A549 (cell line): ENCODE measurements around the gene TRIM47.

Experiments
- CBX8 ChIP-seq: fragments of 200-600 bp; sonication (generic); IDR thresholded peaks from 2 replicates; pipeline ENCODE4 v1.6.1; 2016
- CHD2 ChIP-seq: fragments of 150-350 bp; IDR thresholded peaks from 2 replicates; pipeline ENCODE4 v1.6.1; 2014; ENCODE audit warnings: low read length; ENCODE audit not compliant: partially characterized antibody
- CHD4 ChIP-seq: fragments of 200-600 bp; sonication (generic); IDR thresholded peaks from 2 replicates; pipeline ENCODE4 v1.6.1; 2016; ENCODE audit warnings: antibody characterized with exemption, mild to moderate bottlenecking, borderline replicate concordance
- EHMT2 ChIP-seq: fragments of 200-600 bp; sonication (generic); IDR thresholded peaks from 2 replicates; pipeline ENCODE4 v1.6.1; 2016; ENCODE audit warnings: antibody characterized with exemption, low read depth, mild to moderate bottlenecking, moderate library complexity
- GATA3 ChIP-seq: IDR thresholded peaks from 2 replicates; pipeline ENCODE4 v1.6.1; 2012; ENCODE audit warnings: borderline replicate concordance
- MAX ChIP-seq: IDR thresholded peaks from 2 replicates; pipeline ENCODE4 v1.6.1; 2012
- POLR2A ChIP-seq: IDR thresholded peaks from 2 replicates; pipeline ENCODE4 v1.6.1; 2012; ENCODE audit warnings: mild to moderate bottlenecking, low read length
- ZFP36 ChIP-seq: fragments of 450-650 bp; IDR thresholded peaks from 2 replicates; pipeline ENCODE4 v1.6.1; 2014; ENCODE audit warnings: borderline replicate concordance; ENCODE audit not compliant: partially characterized antibody
- ZSCAN20 ChIP-seq: fragments of 250-450 bp; sonication (Bioruptor Pico); IDR thresholded peaks from 2 replicates; pipeline ENCODE4 v1.8.0; 2022; ENCODE audit warnings: mild to moderate bottlenecking, moderate library complexity
- TF ChIP-seq, protein P1 (sequence below): IDR thresholded peaks from 2 replicates; pipeline ENCODE4 v1.6.1; 2012
- TF ChIP-seq, protein P2 (sequence below): fragments of >200 bp; sonication (Bioruptor Twin); formaldehyde crosslinking; IDR thresholded peaks from 3 replicates; pipeline ENCODE4 v1.5.1; 2016
- TF ChIP-seq, protein P3 (sequence below): fragments of 450-650 bp; IDR thresholded peaks from 2 replicates; pipeline ENCODE4 v1.6.1; 2014; ENCODE audit warnings: antibody characterized with exemption

- no peak for TF ChIP-seq POLR2A
- no peak for TF ChIP-seq ZSCAN20 (CRISPR knock-in tag)
- no peak for TF ChIP-seq GATA3
- TF ChIP-seq, protein P1, sequence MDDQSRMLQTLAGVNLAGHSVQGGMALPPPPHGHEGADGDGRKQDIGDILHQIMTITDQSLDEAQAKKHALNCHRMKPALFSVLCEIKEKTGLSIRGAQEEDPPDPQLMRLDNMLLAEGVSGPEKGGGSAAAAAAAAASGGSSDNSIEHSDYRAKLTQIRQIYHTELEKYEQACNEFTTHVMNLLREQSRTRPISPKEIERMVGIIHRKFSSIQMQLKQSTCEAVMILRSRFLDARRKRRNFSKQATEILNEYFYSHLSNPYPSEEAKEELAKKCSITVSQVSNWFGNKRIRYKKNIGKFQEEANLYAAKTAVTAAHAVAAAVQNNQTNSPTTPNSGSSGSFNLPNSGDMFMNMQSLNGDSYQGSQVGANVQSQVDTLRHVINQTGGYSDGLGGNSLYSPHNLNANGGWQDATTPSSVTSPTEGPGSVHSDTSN: no peak
- TF ChIP-seq, protein P2, sequence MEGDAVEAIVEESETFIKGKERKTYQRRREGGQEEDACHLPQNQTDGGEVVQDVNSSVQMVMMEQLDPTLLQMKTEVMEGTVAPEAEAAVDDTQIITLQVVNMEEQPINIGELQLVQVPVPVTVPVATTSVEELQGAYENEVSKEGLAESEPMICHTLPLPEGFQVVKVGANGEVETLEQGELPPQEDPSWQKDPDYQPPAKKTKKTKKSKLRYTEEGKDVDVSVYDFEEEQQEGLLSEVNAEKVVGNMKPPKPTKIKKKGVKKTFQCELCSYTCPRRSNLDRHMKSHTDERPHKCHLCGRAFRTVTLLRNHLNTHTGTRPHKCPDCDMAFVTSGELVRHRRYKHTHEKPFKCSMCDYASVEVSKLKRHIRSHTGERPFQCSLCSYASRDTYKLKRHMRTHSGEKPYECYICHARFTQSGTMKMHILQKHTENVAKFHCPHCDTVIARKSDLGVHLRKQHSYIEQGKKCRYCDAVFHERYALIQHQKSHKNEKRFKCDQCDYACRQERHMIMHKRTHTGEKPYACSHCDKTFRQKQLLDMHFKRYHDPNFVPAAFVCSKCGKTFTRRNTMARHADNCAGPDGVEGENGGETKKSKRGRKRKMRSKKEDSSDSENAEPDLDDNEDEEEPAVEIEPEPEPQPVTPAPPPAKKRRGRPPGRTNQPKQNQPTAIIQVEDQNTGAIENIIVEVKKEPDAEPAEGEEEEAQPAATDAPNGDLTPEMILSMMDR: no peak
- no peak for TF ChIP-seq CBX8
- no peak for TF ChIP-seq CHD4
- TF ChIP-seq ZFP36: no peak
- no peak for TF ChIP-seq MAX
- TF ChIP-seq CHD2: no peak
- TF ChIP-seq, protein P3, sequence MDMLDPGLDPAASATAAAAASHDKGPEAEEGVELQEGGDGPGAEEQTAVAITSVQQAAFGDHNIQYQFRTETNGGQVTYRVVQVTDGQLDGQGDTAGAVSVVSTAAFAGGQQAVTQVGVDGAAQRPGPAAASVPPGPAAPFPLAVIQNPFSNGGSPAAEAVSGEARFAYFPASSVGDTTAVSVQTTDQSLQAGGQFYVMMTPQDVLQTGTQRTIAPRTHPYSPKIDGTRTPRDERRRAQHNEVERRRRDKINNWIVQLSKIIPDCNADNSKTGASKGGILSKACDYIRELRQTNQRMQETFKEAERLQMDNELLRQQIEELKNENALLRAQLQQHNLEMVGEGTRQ: no peak
- TF ChIP-seq EHMT2: no peak
Measured at GRCh38 chr17:75900691-75901533, 22.5 kb upstream of the TRIM47 start.
